H9 (cell line): ENCODE results near the gene PFDN5. TPM values are rescaled to one million over a fixed set of nuclear protein-coding genes. Genes with fewer than 3 reads are reported as not detected.

Source experiments
- DNase-seq: peaks from one replicate; pipeline ENCODE4 v3.0.0-alpha.2; 2017
- H2AFZ ChIP-seq: one replicate; pipeline ENCODE4 v1.6.1; 2013; ENCODE audit warnings: mild to moderate bottlenecking, low read length, control low read depth, moderate library complexity
- H2AK5ac ChIP-seq: 2 replicates; pipeline ENCODE4 v1.6.1; 2013; ENCODE audit warnings: low read length, control low read depth, mixed read lengths; ENCODE audit not compliant: insufficient read length
- H2BK120ac ChIP-seq: one replicate; pipeline ENCODE4 v1.6.1; 2013; ENCODE audit warnings: low read depth, mild to moderate bottlenecking, low read length, control low read depth, inconsistent platforms; ENCODE audit not compliant: poor library complexity, severe bottlenecking
- H2BK12ac ChIP-seq: 2 replicates; pipeline ENCODE4 v1.6.1; 2013; ENCODE audit warnings: low read length, control low read depth, mixed read lengths, low read depth; ENCODE audit not compliant: insufficient read length
- H2BK15ac ChIP-seq: 2 replicates; pipeline ENCODE4 v1.6.1; 2013; ENCODE audit warnings: low read depth, low read length, control low read depth
- H2BK20ac ChIP-seq: one replicate; pipeline ENCODE4 v1.6.1; 2013; ENCODE audit warnings: low read depth, mild to moderate bottlenecking, low read length, control low read depth, inconsistent platforms; ENCODE audit not compliant: poor library complexity, severe bottlenecking
- H2BK5ac ChIP-seq: 2 replicates; pipeline ENCODE4 v1.6.1; 2013; ENCODE audit warnings: low read length, control low read depth, mixed read lengths; ENCODE audit not compliant: insufficient read length
- H3K14ac ChIP-seq: 2 replicates; pipeline ENCODE4 v1.6.1; 2013; ENCODE audit warnings: low read length, control low read depth; ENCODE audit not compliant: insufficient read depth
- H3K18ac ChIP-seq: 2 replicates; pipeline ENCODE4 v1.6.1; 2013; ENCODE audit warnings: low read depth, mild to moderate bottlenecking, mixed read lengths, low read length, control low read depth; ENCODE audit not compliant: insufficient read length
- H3K23ac ChIP-seq: 2 replicates; pipeline ENCODE4 v1.6.1; 2013; ENCODE audit warnings: low read length, control low read depth, mixed read lengths, low read depth; ENCODE audit not compliant: insufficient read length
- H3K23me2 ChIP-seq: 2 replicates; pipeline ENCODE4 v1.6.1; 2013; ENCODE audit warnings: low read depth, mild to moderate bottlenecking, mixed read lengths, low read length, control low read depth; ENCODE audit not compliant: insufficient read length, poor library complexity, severe bottlenecking
- H3K27ac ChIP-seq: 2 replicates; pipeline ENCODE4 v1.5.1; 2013; ENCODE audit warnings: low read length, control low read depth, mixed read lengths, low read depth; ENCODE audit not compliant: insufficient read length
- H3K27me3 ChIP-seq: 2 replicates; pipeline ENCODE4 v1.6.1; 2013; ENCODE audit warnings: low read length, control low read depth, inconsistent platforms; ENCODE audit not compliant: insufficient read depth
- H3K4ac ChIP-seq: 2 replicates; pipeline ENCODE4 v1.6.1; 2013; ENCODE audit warnings: low read depth, mild to moderate bottlenecking, control low read depth, inconsistent platforms, low read length, moderate library complexity
- H3K4me1 ChIP-seq: 2 replicates; pipeline ENCODE4 v1.6.1; 2013; ENCODE audit warnings: low read length, control low read depth, inconsistent platforms; ENCODE audit not compliant: insufficient read depth
- H3K4me2 ChIP-seq: 2 replicates; pipeline ENCODE4 v1.6.1; 2013; ENCODE audit warnings: low read length, control low read depth, mixed read lengths; ENCODE audit not compliant: insufficient read length, insufficient read depth
- H3K56ac ChIP-seq: 2 replicates; pipeline ENCODE4 v1.6.1; 2013; ENCODE audit warnings: low read depth, mild to moderate bottlenecking, mixed read lengths, low read length, control low read depth; ENCODE audit not compliant: insufficient read length
- H3K79me1 ChIP-seq: 2 replicates; pipeline ENCODE4 v1.6.1; 2013; ENCODE audit warnings: low read depth, mild to moderate bottlenecking, moderate library complexity, low read length, control low read depth, inconsistent platforms; ENCODE audit not compliant: insufficient read depth, poor library complexity, severe bottlenecking
- H3K79me2 ChIP-seq: 2 replicates; pipeline ENCODE4 v1.6.1; 2013; ENCODE audit warnings: low read length, control low read depth, inconsistent platforms; ENCODE audit not compliant: insufficient read depth
- H3K9ac ChIP-seq: 2 replicates; pipeline ENCODE4 v1.6.1; 2013; ENCODE audit warnings: low read length, control low read depth, mixed read lengths; ENCODE audit not compliant: insufficient read length; ENCODE audit errors: extremely low read depth
- H3K9me3 ChIP-seq: one replicate; pipeline ENCODE4 v1.6.1; 2013; ENCODE audit warnings: low read depth, low read length, inconsistent platforms; ENCODE audit not compliant: control insufficient read depth
- H3T11ph ChIP-seq: one replicate; pipeline ENCODE4 v1.6.1; 2013; ENCODE audit warnings: mild to moderate bottlenecking, low read length, control low read depth, inconsistent platforms
- H4K20me1 ChIP-seq: one replicate; pipeline ENCODE4 v1.6.1; 2013; ENCODE audit not compliant: control insufficient read depth, insufficient read length, insufficient read depth
- H4K5ac ChIP-seq: 2 replicates; pipeline ENCODE4 v1.6.1; 2013; ENCODE audit warnings: low read depth, mild to moderate bottlenecking, mixed read lengths, low read length, control low read depth; ENCODE audit not compliant: insufficient read length
- H4K8ac ChIP-seq: replicated peaks from 2 replicates; pipeline ENCODE4 v1.6.1; 2013; ENCODE audit warnings: low read length, control low read depth, mixed read lengths, low read depth; ENCODE audit not compliant: insufficient read length
- H4K91ac ChIP-seq: 2 replicates; pipeline ENCODE4 v1.6.1; 2013; ENCODE audit warnings: low read depth, mild to moderate bottlenecking, moderate library complexity, mixed read lengths, low read length, control low read depth; ENCODE audit not compliant: insufficient read length
- H3K27ac Mint-ChIP-seq, 3 experiments: 2 replicates in 2 of 3; 3 replicates in 1 of 3; pipeline ENCODE4 v1.8.0; 2020 to 2021; ENCODE audit warnings: mixed read lengths in 3 of 3, mild to moderate bottlenecking in 1 of 3, moderate library complexity in 1 of 3
- H3K27me3 Mint-ChIP-seq: 2 replicates; pipeline ENCODE4 v1.8.0; 2021; ENCODE audit warnings: low read depth, mild to moderate bottlenecking, moderate library complexity, mixed read lengths
- H3K36me3 Mint-ChIP-seq, 3 experiments: 2 replicates in 2 of 3; 3 replicates in 1 of 3; pipeline ENCODE4 v1.8.0; 2020 to 2021; ENCODE audit warnings: low read depth in 3 of 3, mixed read lengths in 3 of 3; ENCODE audit not compliant: insufficient read depth in 1 of 3
- H3K4me1 Mint-ChIP-seq, 2 experiments: 2 replicates each; pipeline ENCODE4 v1.8.0; 2020; ENCODE audit warnings: mixed read lengths in 2 of 2
- H3K4me3 Mint-ChIP-seq, 2 experiments: 2 replicates in 1 of 2; 3 replicates in 1 of 2; pipeline ENCODE4 v1.8.0; 2020 to 2021; ENCODE audit warnings: mild to moderate bottlenecking in 2 of 2, mixed read lengths in 2 of 2, moderate library complexity in 1 of 2
- H3K9me3 Mint-ChIP-seq, 2 experiments: 2 replicates in 1 of 2; 3 replicates in 1 of 2; pipeline ENCODE4 v1.8.0; 2020; ENCODE audit warnings: mild to moderate bottlenecking in 2 of 2, mixed read lengths in 2 of 2, moderate library complexity in 1 of 2
- WGBS: extraction: QIAGEN DNeasy Blood & Tissue Kit; methylation state at CpG from one replicate; pipeline ENCODE4 v1.1.7; 2013; ENCODE audit warnings: missing lambda C conversion rate, low lambda C conversion rate, mixed read lengths; ENCODE audit not compliant: insufficient read length; ENCODE audit errors: extremely low coverage; 5-methylcytosine and 5-hydroxymethylcytosine counted together
- total RNA-seq: library from RNA; stranded (reverse); gene quantifications from 2 replicates; pipeline ENCODE4 v1.2.1, GENCODE V29; 2021
- TF ChIP-seq, protein P1 (sequence below): fragments of 200-600 bp; sonication (generic); conservative IDR thresholded peaks from 3 replicates; pipeline ENCODE4 v1.8.0; 2021; ENCODE audit warnings: antibody characterized with exemption, mild to moderate bottlenecking

Gene PFDN5
- total RNA-seq, 1 experiment from 2014 or later, result 285 TPM

DNA sequence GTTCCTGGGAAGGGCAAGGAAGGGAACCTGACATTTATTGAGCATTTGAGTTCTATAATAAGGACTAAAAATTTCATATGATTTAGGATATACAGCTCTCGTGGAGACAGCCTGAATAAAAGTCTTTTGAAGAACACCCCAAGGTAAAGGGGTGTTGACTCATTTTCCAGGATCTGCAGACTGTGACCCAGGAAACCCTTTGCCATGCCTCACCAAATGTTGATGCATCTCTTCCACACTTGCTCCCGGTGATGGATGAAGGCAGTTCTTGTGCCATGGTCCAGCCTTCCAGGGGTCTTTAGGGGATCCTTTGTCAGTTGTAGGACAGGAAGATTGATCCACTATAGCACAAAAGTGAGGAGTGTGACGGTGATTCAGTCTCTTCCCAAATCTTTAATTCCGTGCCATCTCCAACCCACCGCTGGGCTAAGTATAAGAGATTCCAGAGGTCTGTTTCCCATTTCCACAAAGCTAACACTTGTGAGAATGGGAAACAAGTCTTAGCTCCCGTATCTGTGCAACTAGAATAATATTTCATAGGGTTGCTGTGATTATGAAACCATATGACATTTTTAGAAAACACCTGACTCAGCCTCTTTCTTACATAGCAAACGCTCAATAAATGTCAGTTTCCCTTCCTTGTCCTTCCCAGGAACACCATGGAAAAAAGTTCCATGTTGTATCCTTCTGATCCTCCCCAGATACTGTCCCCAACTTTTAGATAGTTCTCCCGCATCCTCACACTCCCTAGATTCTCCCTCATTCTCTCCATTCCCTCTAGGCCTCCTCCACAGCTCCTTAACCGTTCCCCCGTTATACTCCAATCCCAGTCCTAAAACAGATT lies 25.2 kb downstream of the PFDN5 start:
- Histone ChIP-seq H3K56ac (no peak overlapping the region), H3K79me1 (no peaks in the 10 kb centered on the region), H2BK120ac (no peak overlapping the region), H3K4ac (no peak overlapping the region), H4K8ac (no peak overlapping the region), H3K27me3 (no peaks in the 10 kb centered on the region), H4K91ac (no peak overlapping the region), H4K20me1 (no peaks in the 10 kb centered on the region), H3K27ac (no peak overlapping the region), H2AFZ (no peak overlapping the region), H2BK5ac (no peak overlapping the region), H3K14ac (no peak overlapping the region), H2BK15ac (no peak overlapping the region), H3K79me2 (no peaks in the 10 kb centered on the region), H3K4me1 (no peaks in the 10 kb centered on the region), H2BK12ac (no peak overlapping the region), H3K9me3 (no peaks in the 10 kb centered on the region), H3K18ac (no peak overlapping the region), H3T11ph (no peak overlapping the region), H3K23ac (no peak overlapping the region), H4K5ac (no peak overlapping the region), H3K9ac (peak overlapping the region; percentile 72), H2BK20ac (no peak overlapping the region), H3K23me2 (peaks cover 16% of the 10 kb centered on the region), H3K4me2 (peak overlapping the region; percentile 89), H2AK5ac (no peak overlapping the region)
- Mint-ChIP-seq H3K9me3 (no peaks in the 10 kb centered on the region), H3K36me3 (peaks cover 8 to 30% (median 28%) of the 10 kb centered on the region in 3 experiments), H3K4me3 (peak overlapping the region; percentile 96), H3K4me1 (peaks cover 20 to 22% of the 10 kb centered on the region in 2 experiments), H3K27ac (peak overlapping the region; percentile 99 to 100 (median 99); a peak in 6 of 7 replicates), H3K27me3 (peaks cover 32% of the 10 kb centered on the region)
- no peak for DNase-seq
- no CpG with 5 or more reads among the region's 10 CpGs for WGBS
- TF ChIP-seq, protein P1, sequence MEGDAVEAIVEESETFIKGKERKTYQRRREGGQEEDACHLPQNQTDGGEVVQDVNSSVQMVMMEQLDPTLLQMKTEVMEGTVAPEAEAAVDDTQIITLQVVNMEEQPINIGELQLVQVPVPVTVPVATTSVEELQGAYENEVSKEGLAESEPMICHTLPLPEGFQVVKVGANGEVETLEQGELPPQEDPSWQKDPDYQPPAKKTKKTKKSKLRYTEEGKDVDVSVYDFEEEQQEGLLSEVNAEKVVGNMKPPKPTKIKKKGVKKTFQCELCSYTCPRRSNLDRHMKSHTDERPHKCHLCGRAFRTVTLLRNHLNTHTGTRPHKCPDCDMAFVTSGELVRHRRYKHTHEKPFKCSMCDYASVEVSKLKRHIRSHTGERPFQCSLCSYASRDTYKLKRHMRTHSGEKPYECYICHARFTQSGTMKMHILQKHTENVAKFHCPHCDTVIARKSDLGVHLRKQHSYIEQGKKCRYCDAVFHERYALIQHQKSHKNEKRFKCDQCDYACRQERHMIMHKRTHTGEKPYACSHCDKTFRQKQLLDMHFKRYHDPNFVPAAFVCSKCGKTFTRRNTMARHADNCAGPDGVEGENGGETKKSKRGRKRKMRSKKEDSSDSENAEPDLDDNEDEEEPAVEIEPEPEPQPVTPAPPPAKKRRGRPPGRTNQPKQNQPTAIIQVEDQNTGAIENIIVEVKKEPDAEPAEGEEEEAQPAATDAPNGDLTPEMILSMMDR, result no peak
